ENCODE results near the gene ATRNL1.

- TF ChIP-seq CTCF (IDR thresholded peaks at IDR 0.05; ENCODE audit: poor library complexity, severe bottlenecking): no peak
- TF ChIP-seq RAD21 (conservative IDR thresholded peaks at IDR 0.05): no peak
- TF ChIP-seq REST (IDR thresholded peaks at IDR 0.05; ENCODE audit: borderline replicate concordance): no peak
- TF ChIP-seq POLR2AphosphoS5 (IDR thresholded peaks at IDR 0.05): no peak
- no peak for TF ChIP-seq TAF1 (IDR thresholded peaks at IDR 0.05; ENCODE audit: low read depth)
- TF ChIP-seq EZH2 (IDR thresholded peaks at IDR 0.05; ENCODE audit: borderline replicate concordance, insufficient read depth, low read length, poor library complexity, severe bottlenecking): no peak
- TF ChIP-seq SMC3 (conservative IDR thresholded peaks at IDR 0.05; ENCODE audit: poor library complexity): no peak
- no peak for TF ChIP-seq EP300 (conservative IDR thresholded peaks at IDR 0.05; ENCODE audit: poor library complexity, severe bottlenecking)
- TF ChIP-seq MXI1 (conservative IDR thresholded peaks at IDR 0.05; ENCODE audit: poor library complexity, severe bottlenecking): no peak
Observed at GRCh38 chr10:115814542-115814941, 721.4 kb downstream of the ATRNL1 start.
